H1 (cell line): ENCODE results near the gene ZNF423. TPM values are rescaled to one million over a fixed set of nuclear protein-coding genes. Genes with fewer than 3 reads are reported as not detected.

ENCODE experiments used
- BACH1 ChIP-seq: IDR thresholded peaks from 2 replicates; pipeline ENCODE4 v1.6.1; 2012; ENCODE audit warnings: low read length, improper control_type of control experiment
- BRCA1 ChIP-seq: IDR thresholded peaks from 2 replicates; pipeline ENCODE4 v1.6.1; 2012; ENCODE audit warnings: low read depth, low read length, improper control_type of control experiment
- CBX5 ChIP-seq: fragments of 300-800, 300-1000 bp; sonication (generic); IDR thresholded peaks from 2 replicates; pipeline ENCODE4 v1.7.1; 2016; ENCODE audit warnings: antibody characterized with exemption, low read length, low read depth
- CHD2 ChIP-seq: IDR thresholded peaks from 2 replicates; pipeline ENCODE4 v1.6.1; 2012; ENCODE audit warnings: low read length, improper control_type of control experiment
- CREB1 ChIP-seq: IDR thresholded peaks from 2 replicates; pipeline ENCODE4 v1.6.1; 2012; ENCODE audit warnings: inconsistent platforms
- KDM5A ChIP-seq: fragments of 200-600 bp; IDR thresholded peaks from 2 replicates; pipeline ENCODE4 v1.7.1; 2012; ENCODE audit warnings: mild to moderate bottlenecking, low read length, inconsistent platforms, mixed read lengths
- NRF1 ChIP-seq: IDR thresholded peaks from 2 replicates; pipeline ENCODE4 v1.6.1; 2011; ENCODE audit warnings: mild to moderate bottlenecking, low read depth, low read length, improper control_type of control experiment
- RBBP5 ChIP-seq: IDR thresholded peaks from 2 replicates; pipeline ENCODE4 v1.7.1; 2012; ENCODE audit warnings: low read depth, mild to moderate bottlenecking, inconsistent platforms, low read length, moderate library complexity, borderline replicate concordance
- SAP30 ChIP-seq: fragments of 300-600 bp; sonication (generic); IDR thresholded peaks from 2 replicates; pipeline ENCODE4 v1.7.1; 2012; ENCODE audit warnings: low read length, moderate library complexity, mild to moderate bottlenecking, inconsistent platforms; ENCODE audit not compliant: insufficient read depth, insufficient replicate concordance
- TCF12 ChIP-seq: IDR thresholded peaks from 2 replicates; pipeline ENCODE4 v1.6.1; 2011; ENCODE audit warnings: low read depth, mild to moderate bottlenecking, low read length
- ZNF274 ChIP-seq: IDR thresholded peaks from 2 replicates; pipeline ENCODE4 v1.7.0; 2012; ENCODE audit warnings: low read length, borderline replicate concordance; ENCODE audit errors: extremely low read depth
- polyA plus RNA-seq, 7 experiments: library from polyadenylated mRNA; depleted of rRNA in 3 of 7; stranded (reverse) in 5 of 7; unstranded in 2 of 7; fragments of >200 nt in 5 of 7; fragments of 200-250 nt in 2 of 7; gene quantifications; 1 replicate in 5 of 7; 2 replicates in 1 of 7; 4 replicates in 1 of 7; pipeline versions ENCODE4 v1.2.1 to v1.2.3, GENCODE V29; 2011 to 2013; ENCODE audit warnings: missing spikeins in 2 of 7, mixed read lengths in 2 of 7
- total RNA-seq: library from RNA; stranded (reverse); fragmentation: NEBNext Ultra II Directional; extraction: Animal tissue kit (Norgen Biotek cat#: 25700); gene quantifications from 2 replicates; pipeline ENCODE4 v1.2.1, GENCODE V29; 2021
- TF ChIP-seq, protein P1 (sequence below): fragments of 300-600 bp; sonication (generic); IDR thresholded peaks from 2 replicates; pipeline ENCODE4 v1.7.1; 2012; ENCODE audit warnings: low read length, moderate library complexity, mild to moderate bottlenecking, inconsistent platforms; ENCODE audit not compliant: insufficient replicate concordance

Gene ZNF423
- total and polyA plus RNA-seq, 2 of the 8 experiments (the other 6 are each of a cell fraction or from before 2014, with no cell fraction given), result 38.2 to 52.3 TPM

DNA sequence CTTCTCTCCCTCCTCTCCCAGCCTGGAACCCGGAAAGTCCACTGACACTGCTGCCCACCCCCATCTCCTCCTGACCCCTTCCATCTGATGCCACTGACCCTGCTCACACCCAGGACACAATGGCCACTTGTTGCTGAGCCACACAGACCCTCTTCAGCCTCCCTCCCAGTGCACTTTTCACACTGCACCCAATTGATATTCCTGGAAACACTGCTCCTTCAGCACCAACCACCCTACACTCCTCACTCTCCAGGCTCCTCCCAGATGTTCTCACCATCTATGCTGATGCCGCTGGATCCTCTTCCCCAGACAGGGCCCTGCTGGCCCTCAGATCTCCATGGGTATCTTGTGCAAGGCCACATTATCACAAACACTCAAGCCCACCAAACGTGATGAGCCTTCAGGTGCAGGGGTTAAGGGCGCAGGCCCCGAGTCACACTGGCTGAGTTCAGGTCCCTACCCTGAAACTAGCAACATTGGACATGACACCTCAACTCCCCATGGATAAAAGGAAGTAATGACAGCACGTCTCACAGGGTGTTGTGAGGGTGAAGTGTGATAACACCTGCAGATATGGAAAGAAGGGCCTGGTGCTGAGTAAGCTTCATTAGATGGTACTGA, 238.1 kb downstream of the ZNF423 start (continued):
- TF ChIP-seq, protein P1, sequence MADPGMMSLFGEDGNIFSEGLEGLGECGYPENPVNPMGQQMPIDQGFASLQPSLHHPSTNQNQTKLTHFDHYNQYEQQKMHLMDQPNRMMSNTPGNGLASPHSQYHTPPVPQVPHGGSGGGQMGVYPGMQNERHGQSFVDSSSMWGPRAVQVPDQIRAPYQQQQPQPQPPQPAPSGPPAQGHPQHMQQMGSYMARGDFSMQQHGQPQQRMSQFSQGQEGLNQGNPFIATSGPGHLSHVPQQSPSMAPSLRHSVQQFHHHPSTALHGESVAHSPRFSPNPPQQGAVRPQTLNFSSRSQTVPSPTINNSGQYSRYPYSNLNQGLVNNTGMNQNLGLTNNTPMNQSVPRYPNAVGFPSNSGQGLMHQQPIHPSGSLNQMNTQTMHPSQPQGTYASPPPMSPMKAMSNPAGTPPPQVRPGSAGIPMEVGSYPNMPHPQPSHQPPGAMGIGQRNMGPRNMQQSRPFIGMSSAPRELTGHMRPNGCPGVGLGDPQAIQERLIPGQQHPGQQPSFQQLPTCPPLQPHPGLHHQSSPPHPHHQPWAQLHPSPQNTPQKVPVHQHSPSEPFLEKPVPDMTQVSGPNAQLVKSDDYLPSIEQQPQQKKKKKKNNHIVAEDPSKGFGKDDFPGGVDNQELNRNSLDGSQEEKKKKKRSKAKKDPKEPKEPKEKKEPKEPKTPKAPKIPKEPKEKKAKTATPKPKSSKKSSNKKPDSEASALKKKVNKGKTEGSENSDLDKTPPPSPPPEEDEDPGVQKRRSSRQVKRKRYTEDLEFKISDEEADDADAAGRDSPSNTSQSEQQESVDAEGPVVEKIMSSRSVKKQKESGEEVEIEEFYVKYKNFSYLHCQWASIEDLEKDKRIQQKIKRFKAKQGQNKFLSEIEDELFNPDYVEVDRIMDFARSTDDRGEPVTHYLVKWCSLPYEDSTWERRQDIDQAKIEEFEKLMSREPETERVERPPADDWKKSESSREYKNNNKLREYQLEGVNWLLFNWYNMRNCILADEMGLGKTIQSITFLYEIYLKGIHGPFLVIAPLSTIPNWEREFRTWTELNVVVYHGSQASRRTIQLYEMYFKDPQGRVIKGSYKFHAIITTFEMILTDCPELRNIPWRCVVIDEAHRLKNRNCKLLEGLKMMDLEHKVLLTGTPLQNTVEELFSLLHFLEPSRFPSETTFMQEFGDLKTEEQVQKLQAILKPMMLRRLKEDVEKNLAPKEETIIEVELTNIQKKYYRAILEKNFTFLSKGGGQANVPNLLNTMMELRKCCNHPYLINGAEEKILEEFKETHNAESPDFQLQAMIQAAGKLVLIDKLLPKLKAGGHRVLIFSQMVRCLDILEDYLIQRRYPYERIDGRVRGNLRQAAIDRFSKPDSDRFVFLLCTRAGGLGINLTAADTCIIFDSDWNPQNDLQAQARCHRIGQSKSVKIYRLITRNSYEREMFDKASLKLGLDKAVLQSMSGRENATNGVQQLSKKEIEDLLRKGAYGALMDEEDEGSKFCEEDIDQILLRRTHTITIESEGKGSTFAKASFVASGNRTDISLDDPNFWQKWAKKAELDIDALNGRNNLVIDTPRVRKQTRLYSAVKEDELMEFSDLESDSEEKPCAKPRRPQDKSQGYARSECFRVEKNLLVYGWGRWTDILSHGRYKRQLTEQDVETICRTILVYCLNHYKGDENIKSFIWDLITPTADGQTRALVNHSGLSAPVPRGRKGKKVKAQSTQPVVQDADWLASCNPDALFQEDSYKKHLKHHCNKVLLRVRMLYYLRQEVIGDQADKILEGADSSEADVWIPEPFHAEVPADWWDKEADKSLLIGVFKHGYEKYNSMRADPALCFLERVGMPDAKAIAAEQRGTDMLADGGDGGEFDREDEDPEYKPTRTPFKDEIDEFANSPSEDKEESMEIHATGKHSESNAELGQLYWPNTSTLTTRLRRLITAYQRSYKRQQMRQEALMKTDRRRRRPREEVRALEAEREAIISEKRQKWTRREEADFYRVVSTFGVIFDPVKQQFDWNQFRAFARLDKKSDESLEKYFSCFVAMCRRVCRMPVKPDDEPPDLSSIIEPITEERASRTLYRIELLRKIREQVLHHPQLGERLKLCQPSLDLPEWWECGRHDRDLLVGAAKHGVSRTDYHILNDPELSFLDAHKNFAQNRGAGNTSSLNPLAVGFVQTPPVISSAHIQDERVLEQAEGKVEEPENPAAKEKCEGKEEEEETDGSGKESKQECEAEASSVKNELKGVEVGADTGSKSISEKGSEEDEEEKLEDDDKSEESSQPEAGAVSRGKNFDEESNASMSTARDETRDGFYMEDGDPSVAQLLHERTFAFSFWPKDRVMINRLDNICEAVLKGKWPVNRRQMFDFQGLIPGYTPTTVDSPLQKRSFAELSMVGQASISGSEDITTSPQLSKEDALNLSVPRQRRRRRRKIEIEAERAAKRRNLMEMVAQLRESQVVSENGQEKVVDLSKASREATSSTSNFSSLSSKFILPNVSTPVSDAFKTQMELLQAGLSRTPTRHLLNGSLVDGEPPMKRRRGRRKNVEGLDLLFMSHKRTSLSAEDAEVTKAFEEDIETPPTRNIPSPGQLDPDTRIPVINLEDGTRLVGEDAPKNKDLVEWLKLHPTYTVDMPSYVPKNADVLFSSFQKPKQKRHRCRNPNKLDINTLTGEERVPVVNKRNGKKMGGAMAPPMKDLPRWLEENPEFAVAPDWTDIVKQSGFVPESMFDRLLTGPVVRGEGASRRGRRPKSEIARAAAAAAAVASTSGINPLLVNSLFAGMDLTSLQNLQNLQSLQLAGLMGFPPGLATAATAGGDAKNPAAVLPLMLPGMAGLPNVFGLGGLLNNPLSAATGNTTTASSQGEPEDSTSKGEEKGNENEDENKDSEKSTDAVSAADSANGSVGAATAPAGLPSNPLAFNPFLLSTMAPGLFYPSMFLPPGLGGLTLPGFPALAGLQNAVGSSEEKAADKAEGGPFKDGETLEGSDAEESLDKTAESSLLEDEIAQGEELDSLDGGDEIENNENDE, result no peak
- no peak for TF ChIP-seq RBBP5
- TF ChIP-seq BRCA1, result no peak
- TF ChIP-seq CHD2, result no peak
- TF ChIP-seq CBX5, result no peak
- no peak for TF ChIP-seq CREB1
- TF ChIP-seq KDM5A, result no peak
- TF ChIP-seq SAP30, result no peak
- no peak for TF ChIP-seq TCF12
- no peak for TF ChIP-seq NRF1
- TF ChIP-seq BACH1, result no peak
- TF ChIP-seq ZNF274, result no peak
